ENCODE measurements around the gene ST8SIA5. TPM values are rescaled to one million over a fixed set of nuclear protein-coding genes. Genes with fewer than 3 reads are reported as not detected.

Gene ST8SIA5
- total RNA-seq, 1 donor from 2014 or later, result 0.79 TPM

DNA sequence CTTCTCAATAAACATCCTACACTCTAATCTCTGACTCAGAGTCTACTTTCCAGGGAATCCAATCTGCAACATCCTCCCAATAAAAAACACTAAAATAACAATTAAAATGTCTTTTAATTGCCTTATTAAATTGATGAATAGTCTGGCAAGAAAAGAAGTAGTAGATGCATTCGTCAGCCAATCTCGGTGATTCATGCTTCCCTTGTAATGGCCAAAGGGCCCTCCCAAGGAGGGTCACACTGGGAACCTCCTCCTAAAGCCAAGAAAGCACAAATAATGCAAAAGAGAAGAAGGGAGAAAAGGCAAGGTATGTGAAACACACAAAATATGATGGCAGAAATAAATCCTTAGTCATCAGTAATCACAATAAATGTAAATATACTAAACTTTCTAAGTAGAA, 16.8 kb downstream of the ST8SIA5 start:
- peaks cover 29% of the 10 kb centered on the region for H3K27me3 Mint-ChIP-seq (ENCODE audit: low read depth)
- H3K4me1 Mint-ChIP-seq, result peaks cover 4% of the 10 kb centered on the region
- H3K27ac Mint-ChIP-seq (ENCODE audit: unreplicated experiment), result no peak overlapping the region
- H3K36me3 Mint-ChIP-seq (ENCODE audit: low read depth), result peaks cover 7% of the 10 kb centered on the region
- TF ChIP-seq, protein P1, sequence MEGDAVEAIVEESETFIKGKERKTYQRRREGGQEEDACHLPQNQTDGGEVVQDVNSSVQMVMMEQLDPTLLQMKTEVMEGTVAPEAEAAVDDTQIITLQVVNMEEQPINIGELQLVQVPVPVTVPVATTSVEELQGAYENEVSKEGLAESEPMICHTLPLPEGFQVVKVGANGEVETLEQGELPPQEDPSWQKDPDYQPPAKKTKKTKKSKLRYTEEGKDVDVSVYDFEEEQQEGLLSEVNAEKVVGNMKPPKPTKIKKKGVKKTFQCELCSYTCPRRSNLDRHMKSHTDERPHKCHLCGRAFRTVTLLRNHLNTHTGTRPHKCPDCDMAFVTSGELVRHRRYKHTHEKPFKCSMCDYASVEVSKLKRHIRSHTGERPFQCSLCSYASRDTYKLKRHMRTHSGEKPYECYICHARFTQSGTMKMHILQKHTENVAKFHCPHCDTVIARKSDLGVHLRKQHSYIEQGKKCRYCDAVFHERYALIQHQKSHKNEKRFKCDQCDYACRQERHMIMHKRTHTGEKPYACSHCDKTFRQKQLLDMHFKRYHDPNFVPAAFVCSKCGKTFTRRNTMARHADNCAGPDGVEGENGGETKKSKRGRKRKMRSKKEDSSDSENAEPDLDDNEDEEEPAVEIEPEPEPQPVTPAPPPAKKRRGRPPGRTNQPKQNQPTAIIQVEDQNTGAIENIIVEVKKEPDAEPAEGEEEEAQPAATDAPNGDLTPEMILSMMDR (conservative IDR thresholded peaks at IDR 0.05), result no peak
- H3K4me3 Mint-ChIP-seq, result no peak overlapping the region
- no peak for DNase-seq (ENCODE audit: low read depth, low spot score)
- H3K9me3 Mint-ChIP-seq, result no peaks in the 10 kb centered on the region

DNA sequence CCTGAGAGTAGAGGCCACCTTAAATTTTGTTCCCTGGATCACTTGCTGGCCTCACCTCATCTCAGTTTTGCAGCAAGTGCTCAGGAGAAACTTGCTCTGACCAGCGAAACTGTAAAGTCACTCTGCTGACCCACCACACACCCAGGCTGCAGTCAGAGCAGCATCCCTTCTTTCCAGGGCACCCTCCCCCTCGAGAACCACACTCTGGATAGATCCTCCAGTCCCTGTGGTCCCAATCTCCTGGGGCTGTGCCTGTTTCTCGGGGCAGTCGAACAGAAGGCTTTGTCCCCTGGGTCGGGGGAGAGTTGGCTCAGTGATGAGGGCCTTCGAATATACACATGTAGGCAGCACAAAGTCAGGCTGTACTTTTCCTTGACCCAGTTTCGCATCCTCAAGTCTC, 18.4 kb downstream of the ST8SIA5 start:
- Mint-ChIP-seq H3K9me3 (no peaks in the 10 kb centered on the region), H3K27ac (ENCODE audit: unreplicated experiment) (no peak overlapping the region), H3K27me3 (ENCODE audit: low read depth) (peaks cover 15% of the 10 kb centered on the region), H3K4me3 (no peak overlapping the region), H3K36me3 (ENCODE audit: low read depth) (peaks cover 3% of the 10 kb centered on the region), H3K4me1 (peaks cover 4% of the 10 kb centered on the region)
- TF ChIP-seq, protein P1 (conservative IDR thresholded peaks at IDR 0.05), result no peak
- DNase-seq (ENCODE audit: low read depth, low spot score), result no peak

DNA sequence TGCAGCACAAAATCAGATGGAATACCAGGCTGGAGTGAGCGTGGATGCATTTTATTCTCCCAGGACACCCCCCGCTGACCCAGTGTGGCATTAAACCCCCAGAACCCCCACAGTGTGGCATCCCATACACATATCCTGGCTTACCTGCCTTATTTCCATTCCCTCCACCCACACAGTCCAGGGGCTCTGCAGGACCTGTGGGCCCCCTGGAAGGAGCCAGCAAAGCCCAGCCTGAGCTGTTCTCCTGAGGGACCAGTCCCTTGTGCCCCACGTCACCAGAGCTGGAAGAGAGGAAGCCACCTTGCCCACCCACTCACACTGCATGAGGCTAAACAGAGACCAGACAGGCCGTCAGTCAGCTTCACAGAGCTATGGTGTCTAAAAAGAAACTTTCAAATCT, 20.1 kb downstream of the ST8SIA5 start:
- no peak for DNase-seq (ENCODE audit: low read depth, low spot score)
- Mint-ChIP-seq H3K4me1 (peaks cover 4% of the 10 kb centered on the region), H3K4me3 (no peak overlapping the region), H3K27ac (ENCODE audit: unreplicated experiment) (no peak overlapping the region), H3K27me3 (ENCODE audit: low read depth) (peaks cover 6% of the 10 kb centered on the region), H3K36me3 (ENCODE audit: low read depth) (no peaks in the 10 kb centered on the region), H3K9me3 (no peaks in the 10 kb centered on the region)
- TF ChIP-seq, protein P1 (conservative IDR thresholded peaks at IDR 0.05), result no peak

DNA sequence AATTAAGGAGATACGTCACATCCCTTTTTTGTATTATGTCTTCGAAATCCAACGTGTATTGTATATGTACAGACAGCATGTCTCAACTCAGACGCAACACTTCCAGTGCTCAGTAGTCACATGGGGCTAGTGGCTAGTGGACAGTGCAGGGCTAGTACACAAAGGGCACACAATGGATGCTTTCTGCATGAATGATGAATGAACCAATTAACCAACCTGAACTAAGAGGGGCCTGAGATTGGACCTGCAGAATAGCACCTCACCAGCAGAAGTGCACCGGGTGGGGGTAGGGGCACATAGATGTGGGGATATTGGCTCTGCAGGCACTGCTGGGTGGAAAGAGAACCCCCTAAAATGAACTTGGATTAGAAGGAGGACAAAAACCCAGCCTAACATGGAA, 20.7 kb downstream of the ST8SIA5 start:
- H3K4me1 Mint-ChIP-seq, result peaks cover 4% of the 10 kb centered on the region
- no peak overlapping the region for H3K4me3 Mint-ChIP-seq
- H3K27me3 Mint-ChIP-seq (ENCODE audit: low read depth), result peaks cover 6% of the 10 kb centered on the region
- no peak overlapping the region for H3K27ac Mint-ChIP-seq (ENCODE audit: unreplicated experiment)
- H3K9me3 Mint-ChIP-seq, result no peaks in the 10 kb centered on the region
- no peaks in the 10 kb centered on the region for H3K36me3 Mint-ChIP-seq (ENCODE audit: low read depth)
- TF ChIP-seq, protein P1 (conservative IDR thresholded peaks at IDR 0.05), result no peak
- no peak for DNase-seq (ENCODE audit: low read depth, low spot score)

DNA sequence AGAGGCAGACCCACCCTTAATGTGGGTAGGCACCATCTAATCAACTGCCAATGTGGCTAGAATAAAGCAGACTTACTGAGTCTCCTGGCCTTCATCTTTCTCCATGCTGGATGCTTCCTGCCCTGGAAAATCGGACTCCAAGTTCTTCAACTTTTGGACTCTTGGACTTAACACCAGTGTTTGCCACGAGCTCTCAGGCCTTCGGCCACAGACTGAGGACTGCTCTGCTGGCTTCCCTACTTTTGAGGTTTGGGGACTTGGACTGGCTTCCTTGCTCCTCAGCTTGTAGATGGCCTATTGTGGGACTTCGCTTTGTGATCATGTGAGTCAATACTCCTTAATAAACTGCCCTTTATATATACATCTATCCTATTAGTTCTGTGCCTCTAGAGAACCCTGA, 21.9 kb downstream of the ST8SIA5 start:
- H3K4me1 Mint-ChIP-seq, result peaks cover 4% of the 10 kb centered on the region
- peak overlapping the region; percentile 5 for H3K27ac Mint-ChIP-seq (ENCODE audit: unreplicated experiment)
- no peak for DNase-seq (ENCODE audit: low read depth, low spot score)
- H3K36me3 Mint-ChIP-seq (ENCODE audit: low read depth), result no peaks in the 10 kb centered on the region
- peaks cover 5% of the 10 kb centered on the region for H3K27me3 Mint-ChIP-seq (ENCODE audit: low read depth)
- H3K9me3 Mint-ChIP-seq, result no peaks in the 10 kb centered on the region
- TF ChIP-seq, protein P1 (conservative IDR thresholded peaks at IDR 0.05), result no peak
- H3K4me3 Mint-ChIP-seq, result no peak overlapping the region

DNA sequence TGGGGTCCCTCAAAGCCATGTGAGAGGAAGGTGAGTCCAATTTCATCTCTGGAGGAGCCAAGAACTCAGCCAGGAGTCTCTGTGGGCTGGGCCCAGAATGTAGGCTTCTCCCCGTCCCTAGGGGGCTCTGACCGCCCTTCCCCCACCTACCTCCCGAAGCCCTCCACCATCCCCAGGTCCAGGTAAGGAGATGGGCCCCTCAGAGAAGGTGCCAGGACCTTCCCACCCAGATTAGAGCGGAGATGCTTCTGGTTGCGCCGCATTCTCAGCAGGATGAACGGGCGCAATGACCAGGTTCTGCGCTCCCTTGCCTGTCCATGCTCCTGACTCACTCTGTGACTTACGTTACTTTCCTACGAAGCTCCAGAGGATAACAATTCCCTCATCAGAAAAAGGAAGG, 23.0 kb downstream of the ST8SIA5 start:
- Mint-ChIP-seq H3K36me3 (ENCODE audit: low read depth) (peaks cover 5% of the 10 kb centered on the region), H3K27me3 (ENCODE audit: low read depth) (peaks cover 4% of the 10 kb centered on the region), H3K4me1 (peaks cover 2% of the 10 kb centered on the region), H3K9me3 (peaks cover 7% of the 10 kb centered on the region), H3K4me3 (no peak overlapping the region), H3K27ac (ENCODE audit: unreplicated experiment) (no peak overlapping the region)
- TF ChIP-seq, protein P1 (conservative IDR thresholded peaks at IDR 0.05), result no peak
- no peak for DNase-seq (ENCODE audit: low read depth, low spot score)

Data from neural crest cell (in vitro differentiated cells).